HG03575 (cell line): Measurements from ENCODE around the gene STK25.
"Not testable (repeated sequence)": the region's sequence is repeated elsewhere in the genome, so short reads cannot be mapped to it uniquely, and the experiment has no call there.

Source experiments
- ATAC-seq: cut with Tn5 transposase; IDR thresholded peaks from one replicate; pipeline ENCODE4 v1.9.1; 2021; ENCODE audit not compliant: unreplicated experiment, insufficient number of reproducible peaks, low FRiP score; ENCODE audit errors: extremely low read depth

The STK25 gene

GRCh38 chr2:241540771-241541561, 32.6 kb upstream of the STK25 start:
- ATAC-seq: no peak

GRCh38 chr2:241540401-241540770, 32.0 kb upstream of the STK25 start:
- ATAC-seq: no peak

- ATAC-seq: no peak
Observed at GRCh38 chr2:241539616-241540374, 31.4 kb upstream of the STK25 start.

- no peak for ATAC-seq
Observed at GRCh38 chr2:241538838-241539615, 30.6 kb upstream of the STK25 start.

- no peak for ATAC-seq
Observed at GRCh38 chr2:241535871-241536655, 27.7 kb upstream of the STK25 start.

GRCh38 chr2:241534701-241535375, 26.5 kb upstream of the STK25 start:
- ATAC-seq: no peak

- ATAC-seq: no peak
Observed at GRCh38 chr2:241534293-241534692, 25.9 kb upstream of the STK25 start.

GRCh38 chr2:241532733-241533601, 24.6 kb upstream of the STK25 start:
- ATAC-seq: no peak

- ATAC-seq: no peak
Observed at GRCh38 chr2:241532168-241532567, 23.8 kb upstream of the STK25 start.

- no peak for ATAC-seq
Observed at GRCh38 chr2:241531161-241531722, 22.9 kb upstream of the STK25 start.

GRCh38 chr2:241530571-241530970, 22.2 kb upstream of the STK25 start:
- ATAC-seq: no peak

- not testable (repeated sequence) for ATAC-seq
Observed at GRCh38 chr2:241525818-241526780, 17.7 kb upstream of the STK25 start.

GRCh38 chr2:241522477-241522876, 14.1 kb upstream of the STK25 start:
- ATAC-seq: no peak

GRCh38 chr2:241519669-241520068, 11.3 kb upstream of the STK25 start:
- no peak for ATAC-seq

GRCh38 chr2:241517297-241517696, 8.9 kb upstream of the STK25 start:
- no peak for ATAC-seq

GRCh38 chr2:241516520-241516965, 8.2 kb upstream of the STK25 start:
- no peak for ATAC-seq
